Brain microvascular endothelial cell (primary cell): ENCODE data around the gene SLC6A5.
"Not testable (repeated sequence)": the region's sequence is repeated elsewhere in the genome, so short reads cannot be mapped to it uniquely, and the experiment has no call there.

Source experiments
- DNase-seq: peaks from one replicate; pipeline ENCODE4 v3.0.0-alpha.2; 2020
- H3K27ac ChIP-seq: fragments of 250-450 bp; sonication (Bioruptor Pico); 2 replicates; pipeline ENCODE4 v1.5.1; 2020; ENCODE audit warnings: mild to moderate bottlenecking, moderate library complexity
- H3K27me3 ChIP-seq: fragments of 250-450 bp; sonication (Bioruptor Pico); replicated peaks from 2 replicates; pipeline ENCODE4 v1.5.1; 2020; ENCODE audit warnings: mild to moderate bottlenecking
- H3K36me3 ChIP-seq: fragments of 250-450 bp; sonication (Bioruptor Pico); replicated peaks from 2 replicates; pipeline ENCODE4 v1.5.1; 2020; ENCODE audit warnings: mild to moderate bottlenecking
- H3K4me3 ChIP-seq: 2 replicates; pipeline ENCODE4 v1.5.1; 2011; ENCODE audit warnings: low read depth, mild to moderate bottlenecking, control low read depth, low read length, moderate library complexity
- CTCF ChIP-seq: IDR thresholded peaks from 2 replicates; pipeline ENCODE4 v1.5.1; 2011; ENCODE audit warnings: low read depth, mild to moderate bottlenecking, moderate library complexity, low read length, control low read depth, inconsistent platforms; ENCODE audit errors: missing control alignments
- in situ Hi-C: cut with HindIII; loops from 2 replicates; pipeline ENCODE4 v1.10.0; 2017; ENCODE audit warnings: low sequenced_read_pairs, low pct_ligation_motif_present

Gene SLC6A5

GRCh38 chr11:20561915-20562314 lies 37.5 kb upstream of the SLC6A5 start:
- no peak for DNase-seq
- no peak for TF ChIP-seq CTCF
- in situ Hi-C loops: no loop called here
- no peaks in the 10 kb centered on the region for H3K36me3 ChIP-seq
- no peak overlapping the region for H3K27ac ChIP-seq
- no peaks in the 10 kb centered on the region for H3K27me3 ChIP-seq
- no peak overlapping the region for H3K4me3 ChIP-seq

- Histone ChIP-seq H3K36me3 (no peaks in the 10 kb centered on the region), H3K27me3 (no peaks in the 10 kb centered on the region), H3K27ac (no peak overlapping the region), H3K4me3 (no peak overlapping the region)
- no peak for TF ChIP-seq CTCF
- in situ Hi-C loops: no loop called here
- DNase-seq: no peak
Measured at GRCh38 chr11:20563866-20564265, 35.5 kb upstream of the SLC6A5 start.

- no peaks in the 10 kb centered on the region for H3K27me3 ChIP-seq
- H3K4me3 ChIP-seq: no peak overlapping the region
- H3K27ac ChIP-seq: no peak overlapping the region
- no peak for TF ChIP-seq CTCF
- H3K36me3 ChIP-seq: no peaks in the 10 kb centered on the region
- no peak for DNase-seq
- in situ Hi-C loops: no loop called here
Measured at GRCh38 chr11:20564846-20565635, 34.4 kb upstream of the SLC6A5 start.

GRCh38 chr11:20566115-20566514 lies 33.3 kb upstream of the SLC6A5 start:
- H3K4me3 ChIP-seq, DNase-seq, H3K27me3 ChIP-seq, H3K27ac ChIP-seq, H3K36me3 ChIP-seq, in situ Hi-C loops: not testable (repeated sequence)

- in situ Hi-C loops: no loop called here
- no peak for DNase-seq
- Histone ChIP-seq H3K27me3 (no peaks in the 10 kb centered on the region), H3K27ac (no peak overlapping the region), H3K36me3 (no peaks in the 10 kb centered on the region), H3K4me3 (no peak overlapping the region)
- no peak for TF ChIP-seq CTCF
Measured at GRCh38 chr11:20566591-20567434, 32.6 kb upstream of the SLC6A5 start.

- H3K4me3 ChIP-seq, H3K27ac ChIP-seq, DNase-seq, in situ Hi-C loops, H3K27me3 ChIP-seq, H3K36me3 ChIP-seq: not testable (repeated sequence)
Measured at GRCh38 chr11:20579725-20580124, 19.7 kb upstream of the SLC6A5 start.
